SK-N-SH (cell line): ENCODE data around the gene CCDC122. TPM values are rescaled to one million over a fixed set of nuclear protein-coding genes. Genes with fewer than 3 reads are reported as not detected.

ENCODE experiments used
- CTCF ChIA-PET: fragments of 300-600, 350-600 bp; formaldehyde crosslinking; extraction: SDS; loops from one replicate; lab custom pipeline; 2021; lab: Yijun Ruan, JAX
- POLR2A ChIA-PET: fragments of 350-600 bp; sonication (Branson Sonifier 250); formaldehyde crosslinking; extraction: SDS; loops from one replicate; lab custom pipeline; 2020; ENCODE audit warnings: antibody characterized with exemption, inconsistent platforms; lab: Yijun Ruan, JAX
- DNase-seq: peaks from one replicate; pipeline ENCODE4 v3.0.0; 2012
- H2AFZ ChIP-seq: fragments of 200-600 bp; sonication (generic); 2 replicates; pipeline ENCODE4 v1.8.1; 2016; ENCODE audit warnings: antibody characterized with exemption, mild to moderate bottlenecking, low read depth
- H3F3A ChIP-seq: fragments of 200-600 bp; sonication (generic); replicated peaks from 2 replicates; pipeline ENCODE3; 2016; ENCODE audit warnings: antibody characterized with exemption, mild to moderate bottlenecking; ENCODE audit not compliant: insufficient read depth
- H3K27ac ChIP-seq, 2 experiments: fragments of 200-500 bp in 1 of 2; fragments of 200-600 bp in 1 of 2; sonication (Bioruptor generic) in 1 of 2; sonication (generic), shearing (Covaris generic) in 1 of 2; 2 replicates each; pipeline versions ENCODE4 v1.5.1 to v1.6.1; 2014 to 2016; ENCODE audit warnings: low read depth in 2 of 2, inconsistent platforms in 1 of 2, low read length in 1 of 2, mild to moderate bottlenecking in 1 of 2, mixed read lengths in 1 of 2
- H3K27me3 ChIP-seq: fragments of 200-600 bp; sonication (generic), shearing (Covaris generic); 2 replicates; pipeline ENCODE4 v1.6.1; 2016; ENCODE audit warnings: mixed run types; ENCODE audit not compliant: insufficient read depth
- H3K36me3 ChIP-seq, 2 experiments: fragments of 200-500 bp in 1 of 2; fragments of 200-600 bp in 1 of 2; sonication (Bioruptor generic) in 1 of 2; sonication (generic) in 1 of 2; replicated peaks in 1 of 2; 2 replicates each; pipeline versions ENCODE3 to v1.5.1; 2014 to 2016; ENCODE audit warnings: low read length in 1 of 2, mild to moderate bottlenecking in 1 of 2; ENCODE audit not compliant: insufficient read depth in 2 of 2, control insufficient read depth in 1 of 2
- H3K4me1 ChIP-seq, 2 experiments: fragments of 200-500 bp in 1 of 2; fragments of 200-600 bp in 1 of 2; sonication (Bioruptor generic) in 1 of 2; sonication (generic), shearing (Covaris generic) in 1 of 2; 2 replicates each; pipeline versions ENCODE4 v1.5.1 to v1.6.1; 2014 to 2016; ENCODE audit warnings: low read depth in 1 of 2, low read length in 1 of 2, mixed run types in 1 of 2; ENCODE audit not compliant: insufficient read depth in 2 of 2, control insufficient read depth in 1 of 2
- H3K4me2 ChIP-seq: fragments of 200-600 bp; sonication (generic), shearing (Covaris generic); 2 replicates; pipeline ENCODE4 v1.6.1; 2017; ENCODE audit warnings: mixed run types
- H3K4me3 ChIP-seq, 2 experiments: fragments of 200-500 bp in 1 of 2; fragments of 200-600 bp in 1 of 2; sonication (Bioruptor generic) in 1 of 2; sonication (generic), shearing (Covaris generic) in 1 of 2; 2 replicates each; pipeline versions ENCODE4 v1.5.1 to v1.8.1; 2014 to 2016; ENCODE audit warnings: low read depth in 2 of 2, inconsistent platforms in 1 of 2, low read length in 1 of 2, mild to moderate bottlenecking in 1 of 2, mixed read lengths in 1 of 2, moderate library complexity in 1 of 2
- H3K79me2 ChIP-seq: fragments of 200-600 bp; sonication (generic); 2 replicates; pipeline ENCODE4 v1.8.1; 2017; ENCODE audit warnings: mild to moderate bottlenecking; ENCODE audit not compliant: insufficient read depth
- H3K9ac ChIP-seq: fragments of 200-600 bp; sonication (generic); 2 replicates; pipeline ENCODE4 v1.6.1; 2017; ENCODE audit warnings: mixed run types
- H3K9me2 ChIP-seq: fragments of 200-600 bp; sonication (generic); 2 replicates; pipeline ENCODE4 v1.6.1; 2017; ENCODE audit warnings: mixed run types
- H3K9me3 ChIP-seq: fragments of 200-600 bp; sonication (generic); 2 replicates; pipeline ENCODE4 v1.6.1; 2017; ENCODE audit warnings: mixed run types, mild to moderate bottlenecking, moderate library complexity
- H4K20me1 ChIP-seq: fragments of 200-600 bp; sonication (generic); 2 replicates; pipeline ENCODE4 v1.6.1; 2017; ENCODE audit warnings: mild to moderate bottlenecking, mixed run types; ENCODE audit not compliant: insufficient read depth
- CHD2 ChIP-seq: fragments of 150-350 bp; IDR thresholded peaks from 2 replicates; pipeline ENCODE4 v1.6.1; 2018; ENCODE audit warnings: low read length; ENCODE audit not compliant: partially characterized antibody
- CTCF ChIP-seq: fragments of 200-600 bp; sonication (generic); IDR thresholded peaks from 2 replicates; pipeline ENCODE4 v1.6.1; 2017; ENCODE audit warnings: antibody characterized with exemption, mild to moderate bottlenecking, moderate library complexity
- ELF1 ChIP-seq: IDR thresholded peaks from 2 replicates; pipeline ENCODE4 v1.4.0; 2012
- EP300 ChIP-seq, 2 experiments: IDR thresholded peaks; 2 replicates each; pipeline versions ENCODE4 v1.4.0 to v1.6.1; 2012; ENCODE audit warnings: borderline replicate concordance in 1 of 2, low read depth in 1 of 2, low read length in 1 of 2
- EZH2phosphoT487 ChIP-seq: fragments of 200-600 bp; sonication (generic); IDR thresholded peaks from 2 replicates; pipeline ENCODE4 v1.6.1; 2017; ENCODE audit warnings: low read depth, mixed run types, mild to moderate bottlenecking, antibody characterized with exemption, moderate library complexity, borderline replicate concordance
- FOSL2 ChIP-seq: IDR thresholded peaks from 2 replicates; pipeline ENCODE4 v1.4.0; 2012; ENCODE audit warnings: low read depth, mild to moderate bottlenecking, moderate library complexity, borderline replicate concordance
- FOXM1 ChIP-seq: IDR thresholded peaks from 2 replicates; pipeline ENCODE4 v1.4.0; 2012; ENCODE audit warnings: low read depth, mild to moderate bottlenecking
- GABPA ChIP-seq: IDR thresholded peaks from 2 replicates; pipeline ENCODE4 v1.4.0; 2012; ENCODE audit warnings: low read depth, mild to moderate bottlenecking
- IRF3 ChIP-seq: fragments of 150-350 bp; IDR thresholded peaks from 2 replicates; pipeline ENCODE4 v1.6.1; 2016; ENCODE audit warnings: mild to moderate bottlenecking, low read depth, low read length
- MAX ChIP-seq: IDR thresholded peaks from 2 replicates; pipeline ENCODE4 v1.4.0; 2012; ENCODE audit warnings: low read depth
- MXI1 ChIP-seq: IDR thresholded peaks from 2 replicates; pipeline ENCODE4 v1.6.1; 2012; ENCODE audit warnings: mild to moderate bottlenecking, low read depth, low read length, improper control_type of control experiment
- NRF1 ChIP-seq: IDR thresholded peaks from 2 replicates; pipeline ENCODE4 v1.6.1; 2012; ENCODE audit warnings: low read depth, mild to moderate bottlenecking, low read length
- PBX3 ChIP-seq: IDR thresholded peaks from 2 replicates; pipeline ENCODE4; 2012
- POLR2AphosphoS5 ChIP-seq: IDR thresholded peaks from 2 replicates; pipeline ENCODE4 v1.6.1; 2012; ENCODE audit warnings: low read depth, low read length
- RFX5 ChIP-seq: IDR thresholded peaks from 2 replicates; pipeline ENCODE4 v1.6.1; 2012; ENCODE audit warnings: mild to moderate bottlenecking, improper control_type of control experiment, low read length
- RXRA ChIP-seq: IDR thresholded peaks from 2 replicates; pipeline ENCODE4 v1.4.0; 2012; ENCODE audit warnings: low read depth, mild to moderate bottlenecking, borderline replicate concordance
- SMC3 ChIP-seq: IDR thresholded peaks from 2 replicates; pipeline ENCODE4 v1.6.1; 2012; ENCODE audit warnings: low read depth, low read length, improper control_type of control experiment
- TAF1 ChIP-seq: IDR thresholded peaks from 2 replicates; pipeline ENCODE4 v1.6.1; 2012; ENCODE audit warnings: low read depth, mild to moderate bottlenecking, low read length, moderate library complexity, borderline replicate concordance
- TCF12 ChIP-seq: IDR thresholded peaks from 2 replicates; pipeline ENCODE4 v1.4.0; 2012
- USF2 ChIP-seq: fragments of 150-350 bp; IDR thresholded peaks from 2 replicates; pipeline ENCODE4 v1.6.1; 2017; ENCODE audit warnings: antibody characterized with exemption, low read length, low read depth, borderline replicate concordance
- polyA plus RNA-seq, 3 experiments: library from polyadenylated mRNA; depleted of rRNA; stranded (reverse); fragments of >200 nt; gene quantifications; 2 replicates each; pipeline ENCODE4 v1.2.3, GENCODE V29; 2012

Gene CCDC122
- polyA plus RNA-seq, 1 of the 3 experiments (the other 2 are of a cell fraction), result 1.4 TPM

GRCh38 chr13:43802511-43802910 is 77.0 kb downstream of the CCDC122 start:
- POLR2A ChIA-PET, result no interaction called here
- H3K4me2 ChIP-seq, result no peak overlapping the region
- H3K79me2 ChIP-seq, result no peaks in the 10 kb centered on the region
- H3F3A ChIP-seq, result peaks cover 10% of the 10 kb centered on the region
- H4K20me1 ChIP-seq, result no peaks in the 10 kb centered on the region
- peaks cover 4 to 7% of the 10 kb centered on the region in 2 experiments; a peak in 3 of 4 replicates for H3K4me1 ChIP-seq
- no peaks in the 10 kb centered on the region for H3K9me3 ChIP-seq
- H3K4me3 ChIP-seq, result no peak overlapping the region
- H2AFZ ChIP-seq, result no peak overlapping the region
- no peaks in the 10 kb centered on the region for H3K9me2 ChIP-seq
- CTCF ChIA-PET, result interaction anchor here (0.9 to 3.9 kb wide), 4 partner anchors 13 to 717 kb away, joined by 4 to 50 read pairs (median 26); no protein-coding TSS in a partner anchor
- no peak overlapping the region for H3K27ac ChIP-seq
- TF ChIP-seq MAX, result no peak
- TF ChIP-seq EP300 (IDR thresholded peaks at IDR 0.05; ENCODE audit: borderline replicate concordance in 1 of 2, low read depth in 1 of 2, low read length in 1 of 2), result no peak
- no peak for TF ChIP-seq POLR2AphosphoS5
- TF ChIP-seq CTCF, result no peak
- TF ChIP-seq ELF1, result no peak
- TF ChIP-seq FOSL2, result no peak
- TF ChIP-seq USF2, result no peak
- TF ChIP-seq GABPA, result no peak
- no peak for TF ChIP-seq TCF12
- no peak for TF ChIP-seq SMC3
- no peak for TF ChIP-seq RXRA
- TF ChIP-seq RFX5, result no peak
- TF ChIP-seq TAF1, result no peak
- no peak for TF ChIP-seq NRF1
- TF ChIP-seq PBX3, result no peak
- no peak for TF ChIP-seq EZH2phosphoT487
- no peak for TF ChIP-seq FOXM1
- no peak for TF ChIP-seq IRF3
- no peak for TF ChIP-seq CHD2
- TF ChIP-seq MXI1, result no peak
- H3K36me3 ChIP-seq, result no peaks in the 10 kb centered on the region
- no peak for DNase-seq
- no peak overlapping the region for H3K9ac ChIP-seq
- no peaks in the 10 kb centered on the region for H3K27me3 ChIP-seq
